Keratinocyte (primary cell): Measurements from ENCODE around the gene SPA17. TPM values are rescaled to one million over a fixed set of nuclear protein-coding genes. Genes with fewer than 3 reads are reported as not detected.

ENCODE experiments used
- DNase-seq: peaks from one replicate; pipeline ENCODE4 v3.0.0-alpha.2; 2011; ENCODE audit warnings: low read depth, missing footprints, low spot score
- FAIRE-seq: peaks from 2 replicates; lab custom pipeline; 2011; peaks lifted over from hg19 to GRCh38; lab: Jason Lieb, UNC
- H2AFZ ChIP-seq: 2 replicates; pipeline ENCODE4 v1.6.0; 2012; ENCODE audit warnings: low read length, control low read depth, inconsistent platforms; ENCODE audit not compliant: control insufficient read depth
- H3K27ac ChIP-seq: 2 replicates; pipeline ENCODE4 v1.5.1; 2011; ENCODE audit warnings: low read length; ENCODE audit not compliant: control insufficient read depth, insufficient read depth
- H3K27me3 ChIP-seq: 3 replicates; pipeline ENCODE4 v1.6.0; 2011; ENCODE audit warnings: low read length; ENCODE audit not compliant: control insufficient read depth, insufficient read depth; ENCODE audit errors: extremely low read depth
- H3K36me3 ChIP-seq, 2 experiments: 2 replicates in 1 of 2; 3 replicates in 1 of 2; pipeline ENCODE4 v1.5.1; 2011; ENCODE audit warnings: low read length in 2 of 2, mild to moderate bottlenecking in 1 of 2; ENCODE audit not compliant: control insufficient read depth in 2 of 2, insufficient read depth in 2 of 2; ENCODE audit errors: extremely low read depth in 1 of 2
- H3K4me1 ChIP-seq: 3 replicates; pipeline ENCODE4 v1.5.1; 2011; ENCODE audit warnings: low read length; ENCODE audit not compliant: control insufficient read depth, insufficient read depth; ENCODE audit errors: extremely low read depth
- H3K4me2 ChIP-seq: 3 replicates; pipeline ENCODE4 v1.6.0; 2011; ENCODE audit warnings: low read depth, low read length; ENCODE audit not compliant: control insufficient read depth, insufficient read depth; ENCODE audit errors: extremely low read depth
- H3K4me3 ChIP-seq, 3 experiments: fragments of 200-600 bp in 1 of 3; sonication (generic) in 1 of 3; 2 replicates in 2 of 3; 3 replicates in 1 of 3; pipeline ENCODE4 v1.5.1; 2011 to 2016; ENCODE audit warnings: low read length in 3 of 3, mild to moderate bottlenecking in 3 of 3, control low read depth in 2 of 3, inconsistent platforms in 1 of 3, low read depth in 1 of 3, mixed read lengths in 1 of 3, mixed run types in 1 of 3, moderate library complexity in 1 of 3; ENCODE audit not compliant: control insufficient read depth in 2 of 3, insufficient read depth in 2 of 3; ENCODE audit errors: extremely low read depth in 1 of 3
- H3K79me2 ChIP-seq: 2 replicates; pipeline ENCODE4 v1.6.0; 2012; ENCODE audit warnings: low read length; ENCODE audit not compliant: control insufficient read depth, insufficient read depth
- H3K9ac ChIP-seq: 3 replicates; pipeline ENCODE4 v1.6.0; 2011; ENCODE audit warnings: low read length; ENCODE audit not compliant: control insufficient read depth, insufficient read depth; ENCODE audit errors: extremely low read depth
- H3K9me1 ChIP-seq: 3 replicates; pipeline ENCODE4 v1.6.0; 2011; ENCODE audit warnings: low read length; ENCODE audit not compliant: control insufficient read depth, insufficient read depth; ENCODE audit errors: extremely low read depth
- H3K9me3 ChIP-seq: 2 replicates; pipeline ENCODE4 v1.5.1; 2012; ENCODE audit warnings: low read depth, low read length; ENCODE audit not compliant: control insufficient read depth
- H4K20me1 ChIP-seq: 3 replicates; pipeline ENCODE4 v1.6.0; 2011; ENCODE audit warnings: low read length; ENCODE audit not compliant: control insufficient read depth, insufficient read depth; ENCODE audit errors: extremely low read depth
- CTCF ChIP-seq, 3 experiments: IDR thresholded peaks in 1 of 3; conservative IDR thresholded peaks in 1 of 3; optimal IDR thresholded peaks in 1 of 3; 2 replicates in 2 of 3; 3 replicates in 1 of 3; pipeline versions ENCODE3 to v1.5.1; 2011; ENCODE audit warnings: low read length in 3 of 3, mild to moderate bottlenecking in 3 of 3, moderate library complexity in 2 of 3, control low read depth in 1 of 3, inconsistent platforms in 1 of 3; ENCODE audit not compliant: insufficient read depth in 2 of 3; ENCODE audit errors: extremely low read depth in 1 of 3
- EZH2 ChIP-seq: IDR thresholded peaks from one replicate; pipeline ENCODE4 v1.6.1; 2012; ENCODE audit warnings: inconsistent platforms, mild to moderate bottlenecking, low read length, moderate library complexity
- dilution Hi-C: fragments of 300-500 bp; cut with MboI; formaldehyde crosslinking; loops from one replicate; pipeline ENCODE4 v1.7.0; 2020; ENCODE audit warnings: low sequenced_read_pairs; ENCODE audit not compliant: extremely low pct_ligation_motif_present
- polyA plus RNA-seq, 5 experiments: library from polyadenylated mRNA; depleted of rRNA in 3 of 5; stranded (reverse) in 3 of 5; stranded (forward) in 1 of 5; unstranded in 1 of 5; fragments of >200 nt; gene quantifications; 1 replicate in 1 of 5; 2 replicates in 3 of 5; 3 replicates in 1 of 5; pipeline versions ENCODE4 v1.2.1 to v1.2.3, GENCODE V29; 2011 to 2012; ENCODE audit warnings: missing spikeins in 2 of 5, low read depth in 1 of 5, low replicate concordance in 1 of 5

Gene SPA17
- polyA plus RNA-seq, 1 donor (not counting 4 experiments of a cell fraction or from before 2014, with no cell fraction given): 19.5 TPM

DNA sequence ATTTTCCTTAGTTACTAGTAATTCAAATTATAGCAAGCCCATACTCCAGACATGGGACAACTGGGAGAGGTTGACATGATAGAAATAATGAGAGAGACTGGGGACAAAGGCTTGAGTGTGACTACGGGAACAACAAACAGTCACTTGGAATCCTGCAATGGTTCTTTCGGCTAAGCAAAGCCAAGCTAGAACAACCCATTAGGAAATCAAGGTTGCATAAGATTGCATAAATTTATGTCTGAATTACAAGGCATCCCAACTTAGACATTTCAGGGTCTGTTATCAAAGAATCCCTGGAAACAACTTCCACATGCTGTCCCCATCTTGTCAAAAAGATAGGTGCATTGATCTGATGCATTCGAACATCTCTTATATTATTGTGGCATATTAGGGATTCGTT lies 55.9 kb downstream of the SPA17 start:
- FAIRE-seq: no peak
- no peak for TF ChIP-seq CTCF (optimal IDR thresholded peaks at IDR 0.05 in 1 of 3, IDR thresholded peaks at IDR 0.05 in 1 of 3, conservative IDR thresholded peaks at IDR 0.05 in 1 of 3; ENCODE audit: extremely low read depth in 1 of 3, insufficient read depth in 2 of 3, low read length in 3 of 3)
- TF ChIP-seq EZH2: no peak
- no peaks in the 10 kb centered on the region for H3K79me2 ChIP-seq

GRCh38 chr11:124732230-124732629 lies 58.5 kb downstream of the SPA17 start:
- Histone ChIP-seq H3K79me2 (no peaks in the 10 kb centered on the region), H3K27me3 (peaks cover 5% of the 10 kb centered on the region), H2AFZ (no peak overlapping the region), H3K27ac (no peak overlapping the region), H4K20me1 (no peaks in the 10 kb centered on the region), H3K9me1 (peaks cover 2% of the 10 kb centered on the region), H3K9me3 (no peaks in the 10 kb centered on the region), H3K9ac (no peak overlapping the region), H3K4me2 (no peak overlapping the region), H3K36me3 (no peaks in the 10 kb centered on the region), H3K4me3 (no peak overlapping the region), H3K4me1 (no peaks in the 10 kb centered on the region)
- DNase-seq (no peak), FAIRE-seq (no peak)
- dilution Hi-C loops: no loop called here
- no peak for TF ChIP-seq CTCF (optimal IDR thresholded peaks at IDR 0.05 in 1 of 3, IDR thresholded peaks at IDR 0.05 in 1 of 3, conservative IDR thresholded peaks at IDR 0.05 in 1 of 3; ENCODE audit: extremely low read depth in 1 of 3, insufficient read depth in 2 of 3, low read length in 3 of 3)

More for the DNA sequence above, 55.9 kb downstream of the SPA17 start:
- Histone ChIP-seq H2AFZ (no peak overlapping the region), H3K4me3 (no peak overlapping the region), H3K9me1 (peaks cover 4% of the 10 kb centered on the region), H3K36me3 (no peaks in the 10 kb centered on the region), H3K4me2 (no peak overlapping the region), H3K4me1 (peaks cover 12% of the 10 kb centered on the region), H3K9ac (no peak overlapping the region), H3K27me3 (peaks cover 1% of the 10 kb centered on the region), H3K27ac (no peak overlapping the region), H4K20me1 (no peaks in the 10 kb centered on the region), H3K9me3 (no peaks in the 10 kb centered on the region)
- DNase-seq: no peak
- dilution Hi-C loops: no loop called here
